Neural cell (in vitro differentiated cells): Measurements from ENCODE around the gene MVD.

Experiments used
- EZH2 ChIP-seq: fragments of 200-600, 300-800 bp; shearing (Covaris generic), sonication (generic); IDR thresholded peaks from 2 replicates; pipeline ENCODE4 v1.6.1; 2014; ENCODE audit warnings: antibody characterized with exemption, low read length, borderline replicate concordance, mild to moderate bottlenecking; ENCODE audit not compliant: insufficient read depth, poor library complexity, severe bottlenecking
- POLR2AphosphoS5 ChIP-seq: IDR thresholded peaks from 2 replicates; pipeline ENCODE4 v1.6.1; 2012
- RAD21 ChIP-seq: fragments of 450-650 bp; conservative IDR thresholded peaks from 2 replicates; pipeline ENCODE4 v1.6.1; 2014; ENCODE audit warnings: antibody characterized with exemption, mild to moderate bottlenecking, moderate library complexity
- TAF1 ChIP-seq: IDR thresholded peaks from 2 replicates; pipeline ENCODE4 v1.6.1; 2012; ENCODE audit warnings: low read depth
- TF ChIP-seq, protein P1 (sequence below): fragments of 450-650 bp; IDR thresholded peaks from 2 replicates; pipeline ENCODE4 v1.5.1; 2014; ENCODE audit warnings: antibody characterized with exemption, mild to moderate bottlenecking, moderate library complexity; ENCODE audit not compliant: poor library complexity, severe bottlenecking

DNA sequence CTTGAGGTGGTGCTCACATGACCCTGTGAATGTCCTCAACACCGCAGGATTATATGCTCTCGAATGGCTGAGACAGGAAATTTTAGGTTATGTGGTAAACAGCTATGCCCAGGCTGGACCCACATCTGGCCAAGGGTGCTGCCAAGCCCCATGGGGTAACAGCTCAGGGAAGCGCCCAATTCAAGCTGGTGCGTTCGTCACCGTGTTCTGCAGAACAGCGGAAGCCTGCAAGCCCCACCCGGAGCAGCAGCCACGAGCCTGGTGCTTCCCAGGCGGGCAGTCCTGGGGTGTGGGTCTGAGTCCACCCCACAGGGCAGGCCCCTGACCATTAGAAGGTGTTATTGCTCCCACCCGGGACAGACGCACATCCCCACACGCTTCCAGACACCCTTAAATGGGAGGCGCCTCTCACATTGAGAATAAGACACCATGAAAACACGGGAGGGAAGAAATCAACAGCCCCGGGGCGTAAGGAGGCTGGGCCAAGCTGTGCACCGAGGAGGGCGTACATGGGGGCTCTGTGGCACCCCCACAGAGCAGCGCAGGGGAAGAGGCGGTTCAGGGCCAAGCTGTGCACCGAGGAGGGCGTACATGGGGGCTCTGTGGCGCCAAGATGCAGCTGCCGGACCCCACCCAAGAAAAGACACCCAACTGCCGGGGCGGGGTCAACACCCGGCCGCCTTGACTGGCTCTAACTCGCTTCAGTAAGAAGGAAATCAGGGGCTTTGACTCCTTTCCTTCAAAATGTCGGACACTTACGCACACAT, 9.1 kb downstream of the MVD start:
- TF ChIP-seq, protein P1, sequence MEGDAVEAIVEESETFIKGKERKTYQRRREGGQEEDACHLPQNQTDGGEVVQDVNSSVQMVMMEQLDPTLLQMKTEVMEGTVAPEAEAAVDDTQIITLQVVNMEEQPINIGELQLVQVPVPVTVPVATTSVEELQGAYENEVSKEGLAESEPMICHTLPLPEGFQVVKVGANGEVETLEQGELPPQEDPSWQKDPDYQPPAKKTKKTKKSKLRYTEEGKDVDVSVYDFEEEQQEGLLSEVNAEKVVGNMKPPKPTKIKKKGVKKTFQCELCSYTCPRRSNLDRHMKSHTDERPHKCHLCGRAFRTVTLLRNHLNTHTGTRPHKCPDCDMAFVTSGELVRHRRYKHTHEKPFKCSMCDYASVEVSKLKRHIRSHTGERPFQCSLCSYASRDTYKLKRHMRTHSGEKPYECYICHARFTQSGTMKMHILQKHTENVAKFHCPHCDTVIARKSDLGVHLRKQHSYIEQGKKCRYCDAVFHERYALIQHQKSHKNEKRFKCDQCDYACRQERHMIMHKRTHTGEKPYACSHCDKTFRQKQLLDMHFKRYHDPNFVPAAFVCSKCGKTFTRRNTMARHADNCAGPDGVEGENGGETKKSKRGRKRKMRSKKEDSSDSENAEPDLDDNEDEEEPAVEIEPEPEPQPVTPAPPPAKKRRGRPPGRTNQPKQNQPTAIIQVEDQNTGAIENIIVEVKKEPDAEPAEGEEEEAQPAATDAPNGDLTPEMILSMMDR = no peak
- TF ChIP-seq RAD21 (no peak), EZH2 (no peak), TAF1 (no peak), POLR2AphosphoS5 (no peak)
